Hepatocyte (in vitro differentiated cells): ENCODE results near the gene IL1R2.

ENCODE experiments used
- EZH2 ChIP-seq: fragments of 200-600 bp; sonication (generic); IDR thresholded peaks from 2 replicates; pipeline ENCODE4 v1.6.1; 2016; ENCODE audit warnings: antibody characterized with exemption, mild to moderate bottlenecking, borderline replicate concordance
- TF ChIP-seq, protein P1 (sequence below): fragments of 200-600 bp; sonication (generic); IDR thresholded peaks from 2 replicates; pipeline ENCODE4 v1.5.1; 2016; ENCODE audit warnings: antibody characterized with exemption, mild to moderate bottlenecking; ENCODE audit not compliant: poor library complexity

GRCh38 chr2:102014041-102014345, 22.2 kb downstream of the IL1R2 start:
- TF ChIP-seq, protein P1, sequence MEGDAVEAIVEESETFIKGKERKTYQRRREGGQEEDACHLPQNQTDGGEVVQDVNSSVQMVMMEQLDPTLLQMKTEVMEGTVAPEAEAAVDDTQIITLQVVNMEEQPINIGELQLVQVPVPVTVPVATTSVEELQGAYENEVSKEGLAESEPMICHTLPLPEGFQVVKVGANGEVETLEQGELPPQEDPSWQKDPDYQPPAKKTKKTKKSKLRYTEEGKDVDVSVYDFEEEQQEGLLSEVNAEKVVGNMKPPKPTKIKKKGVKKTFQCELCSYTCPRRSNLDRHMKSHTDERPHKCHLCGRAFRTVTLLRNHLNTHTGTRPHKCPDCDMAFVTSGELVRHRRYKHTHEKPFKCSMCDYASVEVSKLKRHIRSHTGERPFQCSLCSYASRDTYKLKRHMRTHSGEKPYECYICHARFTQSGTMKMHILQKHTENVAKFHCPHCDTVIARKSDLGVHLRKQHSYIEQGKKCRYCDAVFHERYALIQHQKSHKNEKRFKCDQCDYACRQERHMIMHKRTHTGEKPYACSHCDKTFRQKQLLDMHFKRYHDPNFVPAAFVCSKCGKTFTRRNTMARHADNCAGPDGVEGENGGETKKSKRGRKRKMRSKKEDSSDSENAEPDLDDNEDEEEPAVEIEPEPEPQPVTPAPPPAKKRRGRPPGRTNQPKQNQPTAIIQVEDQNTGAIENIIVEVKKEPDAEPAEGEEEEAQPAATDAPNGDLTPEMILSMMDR: no peak
- TF ChIP-seq EZH2: no peak
